OCI-LY7 (cell line): ENCODE measurements around the gene NKAIN2. TPM values are rescaled to one million over a fixed set of nuclear protein-coding genes. Genes with fewer than 3 reads are reported as not detected.

Source experiments
- BruUV-seq: library from RNA; stranded (reverse); fragments of 400-500 nt; replicated peaks from 2 replicates; lab custom pipeline; 2021; lab: Mats Ljungman, UMichigan
- CTCF ChIA-PET: fragments of 300-600 bp; sonication (Branson Sonifier 250); formaldehyde crosslinking; loops from one replicate; lab custom pipeline; 2022; ENCODE audit warnings: antibody characterized with exemption; ENCODE audit not compliant: unreplicated experiment; lab: Charles Lee
- POLR2A ChIA-PET: fragments of 300-600 bp; sonication (Branson Sonifier 250); formaldehyde crosslinking; loops from one replicate; lab custom pipeline; 2022; ENCODE audit warnings: antibody characterized with exemption; lab: Charles Lee
- DNase-seq: peaks from one replicate; pipeline ENCODE4 v3.0.0-alpha.2; 2015; ENCODE audit warnings: low spot score
- H2AFZ ChIP-seq: fragments of 200-600 bp; sonication (generic), shearing (Covaris generic); 2 replicates; pipeline ENCODE4 v1.6.1; 2014; ENCODE audit warnings: mild to moderate bottlenecking, antibody characterized with exemption, low read length, moderate library complexity
- H3K27ac ChIP-seq: fragments of 200-600 bp; sonication (generic); 2 replicates; pipeline ENCODE4 v1.5.1; 2014; ENCODE audit warnings: mixed run types, low read depth, mild to moderate bottlenecking, moderate library complexity, low read length, inconsistent platforms; ENCODE audit not compliant: poor library complexity, severe bottlenecking
- H3K36me3 ChIP-seq: fragments of 200-600 bp; sonication (generic); 2 replicates; pipeline ENCODE4 v1.6.1; 2014; ENCODE audit warnings: mild to moderate bottlenecking, antibody characterized with exemption, low read length, moderate library complexity, mixed read lengths; ENCODE audit not compliant: insufficient read depth
- H3K4me1 ChIP-seq: fragments of 200-600 bp; sonication (generic); 2 replicates; pipeline ENCODE4 v1.5.1; 2014; ENCODE audit warnings: mild to moderate bottlenecking, low read length; ENCODE audit not compliant: insufficient read depth, poor library complexity, severe bottlenecking
- H3K4me2 ChIP-seq: fragments of 200-600 bp; sonication (generic); 2 replicates; pipeline ENCODE4 v1.6.1; 2014; ENCODE audit warnings: mild to moderate bottlenecking, low read length
- H3K4me3 ChIP-seq: fragments of 200-600 bp; sonication (generic); 2 replicates; pipeline ENCODE4 v1.5.1; 2014; ENCODE audit warnings: mild to moderate bottlenecking, low read depth, low read length; ENCODE audit not compliant: poor library complexity, severe bottlenecking
- H3K79me2 ChIP-seq: fragments of 200-600 bp; sonication (generic); 2 replicates; pipeline ENCODE4 v1.6.1; 2016; ENCODE audit warnings: low read depth, mild to moderate bottlenecking, low read length, moderate library complexity, mixed read lengths; ENCODE audit not compliant: insufficient read depth
- H3K9me2 ChIP-seq: fragments of 200-600 bp; sonication (generic); 2 replicates; pipeline ENCODE4 v1.6.1; 2016; ENCODE audit warnings: mild to moderate bottlenecking, low read length, mixed read lengths; ENCODE audit not compliant: insufficient read depth
- H3K9me3 ChIP-seq: fragments of 200-600 bp; sonication (generic); 2 replicates; pipeline ENCODE4 v1.6.1; 2014; ENCODE audit warnings: mild to moderate bottlenecking, mixed run types, low read length, mixed read lengths
- H4K20me1 ChIP-seq: fragments of 200-600 bp; sonication (generic); 2 replicates; pipeline ENCODE4 v1.6.1; 2014; ENCODE audit warnings: mild to moderate bottlenecking, antibody characterized with exemption, low read length, moderate library complexity, mixed read lengths; ENCODE audit not compliant: insufficient read depth
- CTCF ChIP-seq: fragments of 200-600 bp; sonication (generic); conservative IDR thresholded peaks from 2 replicates; pipeline ENCODE4 v1.5.1; 2014; ENCODE audit warnings: mild to moderate bottlenecking, antibody characterized with exemption, low read length, moderate library complexity, mixed read lengths
- EZH2phosphoT487 ChIP-seq: fragments of 200-600 bp; sonication (generic); IDR thresholded peaks from 2 replicates; pipeline ENCODE4 v1.6.1; 2018; ENCODE audit warnings: low read depth, borderline replicate concordance, mild to moderate bottlenecking, mixed run types, antibody characterized with exemption, low read length, moderate library complexity, mixed read lengths
- intact Hi-C: fragments of 100-400 bp; cut with micrococcal nuclease; formaldehyde crosslinking; loops from one replicate; pipeline ENCODE4 v1.10.0; 2022; ENCODE audit not compliant: unreplicated experiment
- total RNA-seq, 2 experiments: library from RNA; depleted of rRNA in 1 of 2; stranded (reverse); fragments of >200 nt in 1 of 2; shearing (Covaris generic) in 1 of 2; gene quantifications; 2 replicates each; pipeline ENCODE4 v1.2.3, GENCODE V29; 2014 to 2022

The NKAIN2 gene
- total RNA-seq, 2 experiments from 2014 or later: not detected

DNA sequence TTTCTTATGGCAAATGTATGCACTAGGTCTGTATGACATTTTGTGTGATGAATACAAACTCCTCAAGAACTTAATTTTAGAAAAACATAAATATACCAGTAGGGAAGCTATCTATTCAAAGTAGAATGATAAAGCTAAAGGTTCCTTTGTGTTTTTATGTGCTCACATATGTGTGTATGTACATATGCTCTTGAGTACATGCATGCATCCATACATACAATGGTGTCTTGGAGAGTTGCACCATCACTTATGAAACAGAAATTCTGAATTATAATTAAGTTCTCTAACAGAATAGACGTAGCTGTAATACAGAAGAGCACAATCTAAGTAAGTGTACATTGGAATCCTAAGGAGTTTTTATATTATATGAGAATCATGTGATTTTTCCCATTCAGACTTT, 2.3 kb downstream of the NKAIN2 start:
- CTCF ChIA-PET: no interaction called here
- no TSS peak for BruUV-seq

DNA sequence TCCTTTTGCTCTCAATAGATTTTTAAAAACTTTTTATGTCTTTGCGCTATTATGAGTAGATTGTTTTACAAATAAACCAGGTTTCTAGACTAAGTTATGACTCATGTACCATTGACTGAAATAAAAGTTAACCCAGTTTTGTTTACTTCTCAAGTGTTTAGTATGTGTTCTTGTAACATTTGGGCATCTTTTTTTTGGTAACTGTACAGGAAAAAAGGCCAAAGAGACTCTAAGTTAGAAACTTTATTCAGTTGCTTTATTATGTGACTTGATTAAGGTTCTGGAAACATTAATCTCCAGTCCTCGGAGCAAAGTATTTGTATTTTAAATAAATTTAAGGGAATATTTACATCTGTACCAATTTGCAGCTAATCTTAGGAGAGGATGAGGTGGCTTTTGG, 2.9 kb downstream of the NKAIN2 start:
- Histone ChIP-seq H3K4me2 (no peak overlapping the region), H3K9me3 (no peaks in the 10 kb centered on the region), H4K20me1 (no peaks in the 10 kb centered on the region), H3K4me1 (no peaks in the 10 kb centered on the region), H3K9me2 (no peaks in the 10 kb centered on the region), H3K27ac (no peak overlapping the region), H3K79me2 (no peaks in the 10 kb centered on the region), H2AFZ (no peak overlapping the region), H3K36me3 (no peaks in the 10 kb centered on the region), H3K4me3 (no peak overlapping the region)
- ChIA-PET CTCF (no interaction called here), POLR2A (no interaction called here)
- intact Hi-C loops: loop anchor here (10.0 kb wide), 1 partner anchor 1308 kb away; no protein-coding TSS in a partner anchor
- TF ChIP-seq EZH2phosphoT487 (no peak), CTCF (no peak)
- no TSS peak for BruUV-seq
- DNase-seq: no peak

More for the DNA sequence above, 2.3 kb downstream of the NKAIN2 start:
- H3K36me3 ChIP-seq: no peaks in the 10 kb centered on the region
- no peak overlapping the region for H3K27ac ChIP-seq
- no peaks in the 10 kb centered on the region for H3K9me2 ChIP-seq
- no peaks in the 10 kb centered on the region for H3K4me1 ChIP-seq
- POLR2A ChIA-PET: interaction anchor here (1.1 kb wide), 1 partner anchor 430 kb away, joined by 3 read pairs; no protein-coding TSS in a partner anchor
- no peaks in the 10 kb centered on the region for H3K79me2 ChIP-seq
- TF ChIP-seq CTCF (no peak), EZH2phosphoT487 (no peak)
- no peak for DNase-seq
- H3K4me2 ChIP-seq: no peak overlapping the region
- H4K20me1 ChIP-seq: no peaks in the 10 kb centered on the region
- no peak overlapping the region for H2AFZ ChIP-seq
- intact Hi-C loops: loop anchor here (10.0 kb wide), 1 partner anchor 1309 kb away; no protein-coding TSS in a partner anchor
- no peak overlapping the region for H3K4me3 ChIP-seq
- H3K9me3 ChIP-seq: no peaks in the 10 kb centered on the region

- no peak for TF ChIP-seq CTCF
- TF ChIP-seq EZH2phosphoT487: no peak
- Histone ChIP-seq H4K20me1 (no peaks in the 10 kb centered on the region), H2AFZ (no peak overlapping the region), H3K4me3 (no peak overlapping the region), H3K4me1 (no peaks in the 10 kb centered on the region), H3K4me2 (no peak overlapping the region), H3K79me2 (no peaks in the 10 kb centered on the region), H3K9me2 (no peaks in the 10 kb centered on the region), H3K9me3 (no peaks in the 10 kb centered on the region), H3K27ac (no peak overlapping the region), H3K36me3 (no peaks in the 10 kb centered on the region)
- BruUV-seq: no TSS peak
- DNase-seq: no peak
- ChIA-PET CTCF (no interaction called here), POLR2A (no interaction called here)
- intact Hi-C loops: loop anchor here (10.0 kb wide), 1 partner anchor 1306 kb away; no protein-coding TSS in a partner anchor
These were observed 4.9 kb downstream of the NKAIN2 start for GRCh38 chr6:123808556-123808955.
